ACC112 (cell line): ENCODE results near the gene METTL2B.
"Not testable (repeated sequence)": the region's sequence is repeated elsewhere in the genome, so short reads cannot be mapped to it uniquely, and the experiment has no call there.

ENCODE experiments used
- H2AFZ ChIP-seq: fragments of 200-600 bp; sonication (generic); one replicate; pipeline ENCODE4 v1.6.0; 2017; ENCODE audit warnings: antibody characterized with exemption, low read length; ENCODE audit not compliant: unreplicated experiment
- H3K27ac ChIP-seq: fragments of 200-600 bp; sonication (generic); 2 replicates; pipeline ENCODE4 v1.5.1; 2014; ENCODE audit warnings: low read depth, mild to moderate bottlenecking, antibody characterized with exemption, low read length, moderate library complexity
- H3K27me3 ChIP-seq: fragments of 200-600 bp; sonication (generic); 2 replicates; pipeline ENCODE4 v1.6.1; 2014; ENCODE audit warnings: mild to moderate bottlenecking, antibody characterized with exemption, low read length, moderate library complexity, mixed read lengths; ENCODE audit not compliant: insufficient read depth
- H3K36me3 ChIP-seq: fragments of 200-600 bp; sonication (generic); 2 replicates; pipeline ENCODE4 v1.6.1; 2016; ENCODE audit warnings: mild to moderate bottlenecking, antibody characterized with exemption, low read length, moderate library complexity, mixed read lengths; ENCODE audit not compliant: insufficient read depth
- H3K4me1 ChIP-seq: fragments of 200-600 bp; sonication (generic); one replicate; pipeline ENCODE4 v1.6.1; 2016; ENCODE audit warnings: low read length, mixed read lengths; ENCODE audit not compliant: insufficient read depth, unreplicated experiment, control insufficient read depth
- H3K4me3 ChIP-seq: fragments of 200-600 bp; sonication (generic); 2 replicates; pipeline ENCODE4 v1.5.1; 2014; ENCODE audit warnings: mild to moderate bottlenecking, low read depth, low read length
- H3K79me2 ChIP-seq: fragments of 200-600 bp; sonication (generic); one replicate; pipeline ENCODE4 v1.6.0; 2016; ENCODE audit warnings: low read length; ENCODE audit not compliant: control insufficient read depth, unreplicated experiment, insufficient read depth

The METTL2B gene

GRCh38 chr7:128488134-128488533, 11.6 kb downstream of the METTL2B start:
- H3K27ac ChIP-seq, H3K79me2 ChIP-seq, H3K27me3 ChIP-seq, H2AFZ ChIP-seq, H3K4me3 ChIP-seq, H3K4me1 ChIP-seq, H3K36me3 ChIP-seq: not testable (repeated sequence)

DNA sequence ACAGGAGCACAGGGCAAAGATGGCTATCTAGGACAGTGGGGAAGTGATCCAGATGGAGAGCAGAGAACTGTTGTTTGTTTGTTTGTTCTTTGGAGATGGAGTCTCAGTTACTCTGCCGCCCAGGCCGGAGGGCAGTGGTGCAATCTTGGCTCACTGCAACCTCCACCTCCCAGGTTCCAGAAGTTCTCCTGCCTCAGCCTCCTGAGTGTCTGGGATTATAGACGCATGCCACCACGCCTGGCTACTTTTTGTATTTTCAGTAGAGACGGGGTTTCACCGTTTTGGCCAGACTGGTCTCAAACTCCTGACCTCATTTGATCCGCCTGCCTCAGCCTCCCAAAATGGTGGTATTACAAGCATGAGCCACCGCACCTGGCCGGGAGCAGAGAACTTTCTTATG, 20.9 kb downstream of the METTL2B start:
- Histone ChIP-seq H3K27ac (no peak overlapping the region), H2AFZ (no peak overlapping the region), H3K4me3 (no peak overlapping the region), H3K79me2 (no peaks in the 10 kb centered on the region), H3K27me3 (no peaks in the 10 kb centered on the region), H3K36me3 (no peaks in the 10 kb centered on the region; the same call in 1 of the 2 replicates), H3K4me1 (no peaks in the 10 kb centered on the region)

- H3K4me1 ChIP-seq, H3K27me3 ChIP-seq, H3K27ac ChIP-seq: not testable (repeated sequence)
Measured at GRCh38 chr7:128505416-128505815, 28.9 kb downstream of the METTL2B start.

DNA sequence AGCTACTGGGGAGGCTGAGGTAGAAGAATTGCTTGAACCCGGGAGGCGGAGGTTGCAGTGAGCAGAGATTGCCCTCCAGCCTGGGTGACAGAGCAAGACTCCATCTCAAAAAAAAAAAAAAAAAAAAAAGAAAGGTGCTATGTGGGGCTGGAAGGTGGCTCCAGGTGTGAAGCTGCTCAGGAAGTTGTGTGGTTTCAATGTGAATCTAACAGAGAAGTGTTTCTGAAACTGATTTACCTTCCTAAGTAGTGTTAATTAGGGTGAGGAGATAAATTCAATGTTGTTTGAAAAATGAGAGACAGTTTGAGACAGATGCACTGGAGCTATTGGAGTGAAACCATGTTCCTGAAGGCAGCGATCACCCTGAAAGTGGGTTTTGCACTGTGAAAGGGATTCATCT, 30.3 kb downstream of the METTL2B start:
- not testable (repeated sequence) for H2AFZ ChIP-seq, H3K4me3 ChIP-seq

More at GRCh38 chr7:128505416-128505815, 28.9 kb downstream of the METTL2B start:
- not testable (repeated sequence) for H3K79me2 ChIP-seq, H2AFZ ChIP-seq, H3K4me3 ChIP-seq, H3K36me3 ChIP-seq

DNA sequence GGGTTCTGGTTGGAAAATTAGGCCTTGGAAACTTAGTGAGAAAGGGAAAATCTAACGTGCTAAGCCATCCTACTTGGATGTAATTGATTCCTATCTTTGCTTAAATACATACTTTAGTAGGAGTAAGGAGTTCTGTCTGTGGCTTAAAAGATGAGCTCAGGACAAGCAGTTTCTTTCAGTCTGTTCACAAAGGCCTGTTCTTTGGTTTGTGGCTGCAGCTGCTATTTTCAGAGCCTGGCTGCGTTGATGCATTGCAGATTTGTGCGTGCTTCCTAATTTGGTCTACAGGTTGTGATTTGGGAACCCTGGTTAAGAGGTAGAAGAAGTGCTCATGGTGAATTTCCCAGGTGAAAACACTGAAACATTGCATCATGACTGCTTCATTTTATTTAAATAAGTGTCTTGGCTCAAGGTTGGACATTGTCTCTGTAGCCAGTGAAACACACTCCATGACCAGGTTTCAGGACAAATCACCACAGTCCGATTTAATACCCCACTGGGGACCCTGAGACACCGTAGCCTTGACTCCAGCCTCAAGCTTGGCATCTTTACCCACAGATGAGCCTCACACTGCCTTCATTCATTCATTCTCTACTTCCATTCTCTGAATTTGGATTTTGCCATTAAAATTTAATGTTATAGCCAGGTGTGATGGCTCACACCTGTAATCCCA, 30.9 kb downstream of the METTL2B start:
- H3K27ac ChIP-seq, H3K4me1 ChIP-seq, H3K4me3 ChIP-seq, H3K27me3 ChIP-seq, H2AFZ ChIP-seq, H3K79me2 ChIP-seq, H3K36me3 ChIP-seq: not testable (repeated sequence)

More for the DNA sequence above, 30.3 kb downstream of the METTL2B start:
- not testable (repeated sequence) for H3K27me3 ChIP-seq, H3K27ac ChIP-seq, H3K36me3 ChIP-seq, H3K79me2 ChIP-seq, H3K4me1 ChIP-seq

GRCh38 chr7:128511692-128512091, 35.1 kb downstream of the METTL2B start:
- H3K27me3 ChIP-seq, H3K36me3 ChIP-seq, H2AFZ ChIP-seq, H3K27ac ChIP-seq, H3K79me2 ChIP-seq, H3K4me1 ChIP-seq, H3K4me3 ChIP-seq: not testable (repeated sequence)

- not testable (repeated sequence) for H3K79me2 ChIP-seq, H3K4me1 ChIP-seq, H3K4me3 ChIP-seq, H3K27me3 ChIP-seq, H2AFZ ChIP-seq, H3K36me3 ChIP-seq, H3K27ac ChIP-seq
Measured at GRCh38 chr7:128515232-128515631, 38.7 kb downstream of the METTL2B start.

- not testable (repeated sequence) for H3K79me2 ChIP-seq, H3K27ac ChIP-seq, H3K4me1 ChIP-seq, H2AFZ ChIP-seq, H3K27me3 ChIP-seq, H3K4me3 ChIP-seq, H3K36me3 ChIP-seq
Measured at GRCh38 chr7:128517023-128517422, 40.5 kb downstream of the METTL2B start.

- H3K4me3 ChIP-seq, H3K27ac ChIP-seq, H3K79me2 ChIP-seq, H3K27me3 ChIP-seq, H2AFZ ChIP-seq, H3K4me1 ChIP-seq, H3K36me3 ChIP-seq: not testable (repeated sequence)
Measured at GRCh38 chr7:128523226-128523931, 46.8 kb downstream of the METTL2B start.

DNA sequence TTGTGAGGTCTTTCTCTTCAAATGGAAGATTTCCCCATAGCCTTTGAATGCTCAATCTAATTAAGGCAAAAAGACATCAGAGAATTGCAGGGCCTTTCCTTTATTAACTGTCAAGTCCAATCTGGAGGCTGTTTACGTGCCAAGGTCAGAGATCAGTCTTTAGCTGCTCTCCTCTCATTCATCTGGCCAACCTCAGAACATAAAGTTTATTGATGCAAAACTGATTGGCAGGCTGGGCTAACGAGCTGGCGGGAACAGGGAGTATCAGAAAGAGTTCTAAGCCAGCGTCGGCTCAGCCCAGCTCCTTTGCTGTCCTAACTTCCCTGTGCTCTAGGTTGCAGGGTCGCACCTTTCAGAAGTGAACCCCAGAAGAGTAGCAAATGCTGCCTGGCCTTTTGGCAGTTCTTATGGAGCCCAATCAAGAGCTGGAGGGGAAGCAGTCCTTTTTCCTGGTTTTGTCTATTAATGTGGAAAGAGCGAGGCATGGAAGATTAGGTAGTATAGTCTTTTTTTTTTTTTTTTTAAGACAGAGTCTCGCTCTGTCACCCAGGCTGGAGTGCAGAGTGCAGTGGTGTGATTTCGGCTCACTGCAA, 47.5 kb downstream of the METTL2B start:
- H3K27ac ChIP-seq, H3K36me3 ChIP-seq, H2AFZ ChIP-seq, H3K4me1 ChIP-seq, H3K4me3 ChIP-seq, H3K27me3 ChIP-seq, H3K79me2 ChIP-seq: not testable (repeated sequence)

DNA sequence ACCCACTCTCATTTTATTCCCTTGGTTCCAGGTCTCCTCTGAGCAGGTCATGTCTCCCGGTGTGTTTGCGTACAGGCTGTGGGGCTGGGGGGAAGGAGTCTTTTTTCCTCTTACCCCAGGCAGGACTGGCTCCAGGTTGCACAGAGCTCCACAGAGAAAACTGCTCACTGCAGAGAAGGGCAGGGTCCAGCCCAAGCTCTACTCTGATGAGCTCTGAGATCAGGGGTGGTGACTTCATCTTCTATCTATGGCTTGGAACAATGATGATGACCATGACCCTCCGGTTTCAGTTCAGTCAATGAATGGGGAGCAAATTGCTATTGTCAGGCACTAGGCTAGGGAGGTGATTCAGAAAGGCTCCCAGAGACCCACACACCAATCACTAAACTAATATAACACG, 49.0 kb downstream of the METTL2B start:
- not testable (repeated sequence) for H3K79me2 ChIP-seq, H2AFZ ChIP-seq, H3K4me1 ChIP-seq, H3K27ac ChIP-seq, H3K27me3 ChIP-seq, H3K36me3 ChIP-seq, H3K4me3 ChIP-seq
